ENCODE data around the gene TSHZ2.

GRCh38 chr20:53017206-53017605 lies 45.0 kb downstream of the TSHZ2 start:
- TF ChIP-seq CTCF (IDR thresholded peaks at IDR 0.05; ENCODE audit: low read depth, low read length) (no peak), EZH2phosphoT487 (IDR thresholded peaks at IDR 0.05; ENCODE audit: low read depth) (no peak)
